Muscle layer of duodenum (tissue), 2 donors: ENCODE data around the gene C2CD4C.
"Not testable (repeated sequence)": the region's sequence is repeated elsewhere in the genome, so short reads cannot be mapped to it uniquely, and the experiment has no call there.

Source experiments
- H3K27ac ChIP-seq: one replicate; pipeline ENCODE4 v1.7.0; 2013; ENCODE audit warnings: mild to moderate bottlenecking, low read length
- H3K27me3 ChIP-seq: one replicate; pipeline ENCODE4 v1.7.0; 2013; ENCODE audit warnings: low read depth, mild to moderate bottlenecking, control low read depth, low read length
- H3K36me3 ChIP-seq, 2 donors: one replicate each; pipeline ENCODE4 v1.7.0; 2013; ENCODE audit warnings: low read length in 2 of 2, control low read depth in 1 of 2, mild to moderate bottlenecking in 1 of 2; ENCODE audit not compliant: insufficient read depth in 2 of 2, control insufficient read depth in 1 of 2
- H3K4me1 ChIP-seq, 2 donors: one replicate each; pipeline ENCODE4 v1.7.0; 2013; ENCODE audit warnings: low read length in 2 of 2, mild to moderate bottlenecking in 2 of 2, control low read depth in 1 of 2, moderate library complexity in 1 of 2; ENCODE audit not compliant: insufficient read depth in 2 of 2, control insufficient read depth in 1 of 2
- H3K4me3 ChIP-seq, 2 donors: one replicate each; pipeline ENCODE4 v1.7.0; 2013; ENCODE audit warnings: low read length in 2 of 2, low read depth in 1 of 2, mild to moderate bottlenecking in 1 of 2
- H3K9me3 ChIP-seq, 2 donors: one replicate each; pipeline ENCODE4 v1.7.0; 2013; ENCODE audit warnings: low read length in 2 of 2, control low read depth in 1 of 2, mild to moderate bottlenecking in 1 of 2; ENCODE audit not compliant: control insufficient read depth in 1 of 2
- donor health status: healthy.

Gene C2CD4C

DNA sequence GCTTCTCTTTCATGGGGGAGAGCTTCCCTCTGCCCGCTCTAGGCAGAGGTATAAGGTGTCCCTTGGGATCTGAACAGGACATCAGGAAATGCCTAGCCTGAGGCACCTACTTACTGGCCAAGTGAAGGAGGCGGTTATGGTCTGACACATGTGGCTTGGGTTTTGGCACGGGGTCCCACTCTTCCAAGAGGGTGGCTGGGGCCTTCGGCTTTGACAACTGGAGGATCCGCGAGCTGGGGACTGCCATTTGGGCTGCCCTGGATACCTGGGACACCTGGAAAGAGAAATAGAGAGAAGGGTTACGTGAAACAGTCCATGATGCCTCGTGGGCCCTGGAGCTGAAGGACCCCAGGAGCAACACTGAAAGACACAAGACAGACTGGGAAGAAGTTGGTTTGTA lies 42.0 kb downstream of the C2CD4C start:
- no peaks in the 10 kb centered on the region for H3K36me3 ChIP-seq
- no peak overlapping the region for H3K4me3 ChIP-seq
- H3K4me1 ChIP-seq, result no peaks in the 10 kb centered on the region
- H3K27ac ChIP-seq, result no peak overlapping the region
- H3K9me3 ChIP-seq, result no peaks in the 10 kb centered on the region
- no peaks in the 10 kb centered on the region for H3K27me3 ChIP-seq

DNA sequence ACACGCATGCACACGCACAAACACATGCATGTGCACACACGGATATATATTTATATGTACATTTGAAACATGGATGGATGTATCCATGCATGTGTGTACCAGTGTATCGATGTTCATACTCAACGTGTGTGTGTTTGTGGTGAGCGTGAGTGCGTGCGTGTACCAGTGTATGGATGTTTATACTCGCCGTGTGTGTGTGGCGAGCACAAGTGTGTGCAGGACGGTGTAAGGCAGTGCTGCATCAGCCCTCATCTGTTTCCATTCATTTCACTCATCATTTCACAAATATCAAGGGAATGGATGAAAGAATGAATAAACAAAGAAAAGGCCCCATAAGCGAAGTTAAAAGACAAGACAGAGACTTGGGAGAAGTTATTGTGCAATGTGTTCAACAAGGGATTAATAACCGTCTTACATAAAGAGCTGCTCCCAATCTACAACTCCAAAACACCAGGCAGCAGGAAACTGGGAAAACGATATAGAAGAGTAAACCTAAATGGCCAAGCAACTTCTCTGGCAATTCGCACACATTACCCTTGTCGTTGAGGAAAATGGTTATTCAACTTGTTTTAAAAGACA lies 42.7 kb downstream of the C2CD4C start:
- no peaks in the 10 kb centered on the region for H3K4me1 ChIP-seq
- no peaks in the 10 kb centered on the region for H3K36me3 ChIP-seq
- no peaks in the 10 kb centered on the region for H3K27me3 ChIP-seq
- no peak overlapping the region for H3K27ac ChIP-seq
- no peaks in the 10 kb centered on the region for H3K9me3 ChIP-seq
- no peak overlapping the region for H3K4me3 ChIP-seq

DNA sequence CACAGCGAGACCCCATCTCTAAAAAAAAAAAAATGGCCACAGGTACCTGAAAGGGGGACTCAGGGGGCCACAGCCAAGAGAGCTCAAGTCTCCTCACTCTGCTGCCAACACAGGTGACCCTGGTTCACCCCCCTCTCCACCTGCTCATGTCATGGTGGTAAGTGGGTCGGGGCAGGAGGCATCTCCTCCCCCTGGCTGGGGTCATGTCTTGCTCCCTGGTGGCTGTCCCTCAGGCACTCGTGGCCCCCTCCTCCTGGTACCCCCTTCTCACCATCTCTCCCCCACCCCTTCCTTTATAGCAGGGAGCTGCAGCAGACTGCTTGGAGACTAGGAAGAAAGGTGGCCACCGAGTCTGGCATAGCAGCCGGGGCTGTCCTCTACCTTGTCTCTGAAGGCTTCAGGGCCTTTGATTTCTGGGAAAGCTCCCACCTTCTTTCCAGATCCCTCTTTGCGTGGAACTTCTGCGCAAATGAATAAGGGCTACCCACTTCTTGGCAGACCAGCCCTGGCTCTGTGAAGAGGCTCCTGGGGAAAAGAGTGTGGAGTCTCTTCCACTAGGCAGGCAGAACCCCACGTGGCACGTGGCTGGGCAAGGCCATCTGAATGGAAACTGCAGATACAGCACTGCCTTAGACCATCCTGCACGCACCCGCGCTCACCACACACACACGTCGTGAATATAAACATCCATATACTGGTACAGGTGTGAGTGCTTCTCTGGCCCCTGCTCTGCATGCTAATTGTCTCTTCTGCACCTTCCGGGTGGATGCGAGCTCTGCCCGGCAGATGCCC lies 44.3 kb downstream of the C2CD4C start:
- Histone ChIP-seq H3K27ac (no peak overlapping the region), H3K36me3 (no peaks in the 10 kb centered on the region), H3K4me1 (no peaks in the 10 kb centered on the region), H3K27me3 (no peaks in the 10 kb centered on the region), H3K4me3 (no peak overlapping the region), H3K9me3 (no peaks in the 10 kb centered on the region)

DNA sequence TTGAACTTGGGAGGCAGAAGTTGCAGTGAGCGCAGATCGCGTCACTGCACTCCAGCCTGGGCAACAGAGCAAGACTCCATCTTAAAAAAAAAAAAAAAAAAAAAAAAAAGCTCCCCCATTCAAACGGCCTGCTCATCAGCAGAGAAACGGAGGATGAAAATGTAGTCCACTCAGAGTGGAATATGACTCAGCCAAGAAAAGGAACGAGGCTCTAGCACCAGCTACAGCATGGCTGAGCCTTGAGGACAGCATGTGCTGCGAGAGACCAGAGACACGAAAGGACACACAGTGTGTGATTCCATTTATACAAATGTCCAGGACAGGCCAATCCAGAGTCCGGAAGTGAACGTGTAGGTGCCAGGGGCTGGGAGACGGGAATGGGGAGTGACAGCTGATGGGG lies 46.3 kb downstream of the C2CD4C start:
- Histone ChIP-seq H3K9me3 (no peaks in the 10 kb centered on the region), H3K4me1 (no peaks in the 10 kb centered on the region), H3K4me3 (no peak overlapping the region), H3K27me3 (no peaks in the 10 kb centered on the region), H3K27ac (no peak overlapping the region), H3K36me3 (no peaks in the 10 kb centered on the region)

DNA sequence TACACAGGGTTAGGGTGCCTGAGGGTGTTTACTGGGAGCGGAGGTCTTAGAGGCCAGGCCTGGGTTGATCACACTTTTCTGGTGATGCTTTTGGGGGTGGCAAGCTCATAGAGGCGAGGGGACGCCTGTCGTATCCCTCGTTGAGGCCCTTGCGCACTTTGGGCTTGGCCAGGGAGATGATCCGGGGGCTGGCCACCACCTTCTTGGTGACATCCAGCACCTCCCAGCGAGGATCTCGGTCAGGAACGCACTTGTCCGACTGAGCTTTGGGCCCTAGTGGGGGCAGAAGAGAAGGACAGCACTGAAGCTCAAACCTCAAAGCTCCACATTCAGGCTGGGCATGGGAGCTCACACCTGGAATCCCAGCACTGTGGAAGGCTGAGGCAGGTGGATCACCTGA lies 46.8 kb downstream of the C2CD4C start:
- no peaks in the 10 kb centered on the region for H3K9me3 ChIP-seq
- H3K27ac ChIP-seq, result no peak overlapping the region
- no peaks in the 10 kb centered on the region for H3K27me3 ChIP-seq
- H3K36me3 ChIP-seq, result no peaks in the 10 kb centered on the region
- no peak overlapping the region for H3K4me3 ChIP-seq
- no peaks in the 10 kb centered on the region for H3K4me1 ChIP-seq

DNA sequence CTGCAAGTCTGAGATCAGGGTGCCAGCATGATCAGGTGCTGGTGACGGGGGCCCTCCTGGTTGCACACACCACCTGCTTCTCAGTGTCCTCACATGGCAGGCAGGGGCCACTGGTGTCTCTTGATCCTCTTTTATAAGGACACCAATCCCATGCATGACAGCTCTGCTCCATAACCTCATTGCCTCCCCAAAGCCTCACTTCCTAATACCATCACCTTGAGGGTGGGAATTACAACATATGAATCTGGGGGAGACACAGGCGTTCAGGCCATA lies 49.4 kb downstream of the C2CD4C start:
- H3K9me3 ChIP-seq, result peaks cover 0 to 5% of the 10 kb centered on the region in 2 donors
- H3K27ac ChIP-seq, result no peak overlapping the region
- H3K36me3 ChIP-seq, result no peaks in the 10 kb centered on the region
- no peaks in the 10 kb centered on the region for H3K4me1 ChIP-seq
- no peak overlapping the region for H3K4me3 ChIP-seq
- no peaks in the 10 kb centered on the region for H3K27me3 ChIP-seq

DNA sequence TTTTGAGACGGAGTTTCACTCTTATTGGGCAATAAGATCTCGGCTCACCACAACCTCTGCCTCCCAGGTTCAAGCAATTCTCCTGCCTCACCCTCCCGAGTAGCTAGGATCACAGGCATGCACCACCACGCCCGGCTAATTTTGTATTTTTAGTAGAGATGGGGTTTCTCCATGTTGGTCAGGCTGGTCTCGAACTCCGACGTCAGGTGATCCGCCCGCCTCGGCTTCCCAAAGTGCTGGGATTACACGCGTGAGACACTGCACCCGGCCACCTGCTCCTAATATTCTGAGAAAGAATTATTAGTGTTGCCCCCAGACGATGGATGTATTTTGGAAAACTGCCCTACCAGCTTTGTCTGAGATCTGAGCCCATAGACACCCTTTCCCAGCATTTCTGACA lies 53.4 kb downstream of the C2CD4C start:
- H3K4me3 ChIP-seq, H3K4me1 ChIP-seq, H3K36me3 ChIP-seq, H3K27me3 ChIP-seq, H3K27ac ChIP-seq: not testable (repeated sequence)
- H3K9me3 ChIP-seq, result peaks cover 0 to 20% of the 10 kb centered on the region in 2 donors
